Upper lobe of left lung (tissue), 4 donors: ENCODE data around the gene SPRED1.

Source experiments
- CTCF ChIP-seq, 6 experiments: fragments of 450-650 bp in 4 of 6; fragments of 200-600 bp in 2 of 6; sonication (generic) in 2 of 6; IDR thresholded peaks; one replicate each; pipeline ENCODE4 v1.5.1; 2016 to 2019; ENCODE audit warnings: antibody characterized with exemption in 6 of 6
- POLR2AphosphoS5 ChIP-seq, 2 donors: sonication (generic); formaldehyde crosslinking; IDR thresholded peaks; one replicate each; pipeline ENCODE4 v1.5.1; 2017; ENCODE audit warnings: antibody characterized with exemption in 2 of 2

GRCh38 chr15:38260077-38260476 is 7.4 kb downstream of the SPRED1 start:
- TF ChIP-seq POLR2AphosphoS5 (IDR thresholded peaks at IDR 0.05): no peak
- TF ChIP-seq CTCF (IDR thresholded peaks at IDR 0.05): no peak
